ENCODE data around the gene SORBS1.

SORBS1 gene

GRCh38 chr10:95558593-95559320 lies 2.4 kb downstream of the SORBS1 start:
- Histone ChIP-seq H3K4me3 (ENCODE audit: insufficient read depth, low read depth, low read length) (no peak overlapping the region), H3K27me3 (ENCODE audit: control insufficient read depth, insufficient read depth, low read length, poor library complexity, severe bottlenecking) (peaks cover 4% of the 10 kb centered on the region), H3K4me1 (ENCODE audit: control insufficient read depth, insufficient read depth, low read length) (peaks cover 15% of the 10 kb centered on the region), H3K27ac (ENCODE audit: insufficient read depth, low read depth, low read length, poor library complexity, severe bottlenecking) (no peak overlapping the region), H3K9me3 (ENCODE audit: control insufficient read depth, low read length) (no peaks in the 10 kb centered on the region), H3K36me3 (ENCODE audit: control insufficient read depth, insufficient read depth, low read length) (no peaks in the 10 kb centered on the region)
- WGBS, 2 experiments: 88 to 90% methylated on average over 1 of the region's 1 CpG

- Histone ChIP-seq H3K36me3 (ENCODE audit: control insufficient read depth, insufficient read depth, low read length) (no peaks in the 10 kb centered on the region), H3K9me3 (ENCODE audit: control insufficient read depth, low read length) (no peaks in the 10 kb centered on the region), H3K27me3 (ENCODE audit: control insufficient read depth, insufficient read depth, low read length, poor library complexity, severe bottlenecking) (peaks cover 4% of the 10 kb centered on the region), H3K27ac (ENCODE audit: insufficient read depth, low read depth, low read length, poor library complexity, severe bottlenecking) (no peak overlapping the region), H3K4me3 (ENCODE audit: insufficient read depth, low read depth, low read length) (no peak overlapping the region), H3K4me1 (ENCODE audit: control insufficient read depth, insufficient read depth, low read length) (peaks cover 15% of the 10 kb centered on the region)
- 76 to 80% methylated on average over 8 of the region's 8 CpGs for WGBS, 2 experiments
These were observed 4.0 kb downstream of the SORBS1 start for GRCh38 chr10:95556994-95557767.

GRCh38 chr10:95553674-95554073 lies 7.5 kb downstream of the SORBS1 start:
- no peaks in the 10 kb centered on the region for H3K27me3 ChIP-seq (ENCODE audit: control insufficient read depth, insufficient read depth, low read length, poor library complexity, severe bottlenecking)
- no peak overlapping the region for H3K27ac ChIP-seq (ENCODE audit: insufficient read depth, low read depth, low read length, poor library complexity, severe bottlenecking)
- H3K9me3 ChIP-seq (ENCODE audit: control insufficient read depth, low read length): no peaks in the 10 kb centered on the region
- peaks cover 17% of the 10 kb centered on the region for H3K4me1 ChIP-seq (ENCODE audit: control insufficient read depth, insufficient read depth, low read length)
- no peaks in the 10 kb centered on the region for H3K36me3 ChIP-seq (ENCODE audit: control insufficient read depth, insufficient read depth, low read length)
- 97 to 100% methylated on average over 4 of the region's 4 CpGs for WGBS, 2 experiments
- no peak overlapping the region for H3K4me3 ChIP-seq (ENCODE audit: insufficient read depth, low read depth, low read length)

GRCh38 chr10:95552679-95553342 lies 8.4 kb downstream of the SORBS1 start:
- Histone ChIP-seq H3K9me3 (ENCODE audit: control insufficient read depth, low read length) (no peaks in the 10 kb centered on the region), H3K4me3 (ENCODE audit: insufficient read depth, low read depth, low read length) (no peak overlapping the region), H3K4me1 (ENCODE audit: control insufficient read depth, insufficient read depth, low read length) (peaks cover 19% of the 10 kb centered on the region), H3K27me3 (ENCODE audit: control insufficient read depth, insufficient read depth, low read length, poor library complexity, severe bottlenecking) (no peaks in the 10 kb centered on the region), H3K27ac (ENCODE audit: insufficient read depth, low read depth, low read length, poor library complexity, severe bottlenecking) (no peak overlapping the region), H3K36me3 (ENCODE audit: control insufficient read depth, insufficient read depth, low read length) (no peaks in the 10 kb centered on the region)
- 44 to 45% methylated on average over 5 of the region's 5 CpGs for WGBS, 2 experiments

- WGBS, 2 experiments: 76 to 82% methylated on average over 8 to 10 of the region's 10 CpGs
- H3K4me1 ChIP-seq (ENCODE audit: control insufficient read depth, insufficient read depth, low read length): peaks cover 21% of the 10 kb centered on the region
- H3K27ac ChIP-seq (ENCODE audit: insufficient read depth, low read depth, low read length, poor library complexity, severe bottlenecking): no peak overlapping the region
- H3K4me3 ChIP-seq (ENCODE audit: insufficient read depth, low read depth, low read length): no peak overlapping the region
- no peaks in the 10 kb centered on the region for H3K36me3 ChIP-seq (ENCODE audit: control insufficient read depth, insufficient read depth, low read length)
- H3K9me3 ChIP-seq (ENCODE audit: control insufficient read depth, low read length): no peaks in the 10 kb centered on the region
- no peaks in the 10 kb centered on the region for H3K27me3 ChIP-seq (ENCODE audit: control insufficient read depth, insufficient read depth, low read length, poor library complexity, severe bottlenecking)
These were observed 11.0 kb downstream of the SORBS1 start for GRCh38 chr10:95550073-95550672.

GRCh38 chr10:95547791-95548435 lies 13.3 kb downstream of the SORBS1 start:
- Histone ChIP-seq H3K27me3 (ENCODE audit: control insufficient read depth, insufficient read depth, low read length, poor library complexity, severe bottlenecking) (no peaks in the 10 kb centered on the region), H3K36me3 (ENCODE audit: control insufficient read depth, insufficient read depth, low read length) (no peaks in the 10 kb centered on the region), H3K27ac (ENCODE audit: insufficient read depth, low read depth, low read length, poor library complexity, severe bottlenecking) (no peak overlapping the region), H3K4me1 (ENCODE audit: control insufficient read depth, insufficient read depth, low read length) (peaks cover 21% of the 10 kb centered on the region), H3K9me3 (ENCODE audit: control insufficient read depth, low read length) (no peaks in the 10 kb centered on the region), H3K4me3 (ENCODE audit: insufficient read depth, low read depth, low read length) (no peak overlapping the region)
- WGBS, 2 experiments: 32 to 51% methylated on average over 3 of the region's 3 CpGs

- peaks cover 21% of the 10 kb centered on the region for H3K4me1 ChIP-seq (ENCODE audit: control insufficient read depth, insufficient read depth, low read length)
- H3K36me3 ChIP-seq (ENCODE audit: control insufficient read depth, insufficient read depth, low read length): no peaks in the 10 kb centered on the region
- H3K27me3 ChIP-seq (ENCODE audit: control insufficient read depth, insufficient read depth, low read length, poor library complexity, severe bottlenecking): no peaks in the 10 kb centered on the region
- WGBS, 2 experiments: 79 to 80% methylated on average over 3 of the region's 3 CpGs
- H3K4me3 ChIP-seq (ENCODE audit: insufficient read depth, low read depth, low read length): no peak overlapping the region
- no peak overlapping the region for H3K27ac ChIP-seq (ENCODE audit: insufficient read depth, low read depth, low read length, poor library complexity, severe bottlenecking)
- H3K9me3 ChIP-seq (ENCODE audit: control insufficient read depth, low read length): no peaks in the 10 kb centered on the region
These were observed 14.0 kb downstream of the SORBS1 start for GRCh38 chr10:95547197-95547596.

GRCh38 chr10:95545981-95546380 lies 15.2 kb downstream of the SORBS1 start:
- Histone ChIP-seq H3K27me3 (ENCODE audit: control insufficient read depth, insufficient read depth, low read length, poor library complexity, severe bottlenecking) (no peaks in the 10 kb centered on the region), H3K27ac (ENCODE audit: insufficient read depth, low read depth, low read length, poor library complexity, severe bottlenecking) (no peak overlapping the region), H3K4me3 (ENCODE audit: insufficient read depth, low read depth, low read length) (no peak overlapping the region), H3K36me3 (ENCODE audit: control insufficient read depth, insufficient read depth, low read length) (no peaks in the 10 kb centered on the region), H3K4me1 (ENCODE audit: control insufficient read depth, insufficient read depth, low read length) (peaks cover 17% of the 10 kb centered on the region), H3K9me3 (ENCODE audit: control insufficient read depth, low read length) (no peaks in the 10 kb centered on the region)
- 94% methylated on average over 2 of the region's 2 CpGs for WGBS, 2 experiments

- 91 to 93% methylated on average over 12 of the region's 12 CpGs for WGBS, 2 experiments
- H3K4me1 ChIP-seq (ENCODE audit: control insufficient read depth, insufficient read depth, low read length): peaks cover 9% of the 10 kb centered on the region
- no peak overlapping the region for H3K27ac ChIP-seq (ENCODE audit: insufficient read depth, low read depth, low read length, poor library complexity, severe bottlenecking)
- no peaks in the 10 kb centered on the region for H3K36me3 ChIP-seq (ENCODE audit: control insufficient read depth, insufficient read depth, low read length)
- H3K4me3 ChIP-seq (ENCODE audit: insufficient read depth, low read depth, low read length): no peak overlapping the region
- no peaks in the 10 kb centered on the region for H3K27me3 ChIP-seq (ENCODE audit: control insufficient read depth, insufficient read depth, low read length, poor library complexity, severe bottlenecking)
- no peaks in the 10 kb centered on the region for H3K9me3 ChIP-seq (ENCODE audit: control insufficient read depth, low read length)
These were observed 16.2 kb downstream of the SORBS1 start for GRCh38 chr10:95544783-95545500.
